ENCODE data around the gene HECA.
"Not testable (repeated sequence)": the region's sequence is repeated elsewhere in the genome, so short reads cannot be mapped to it uniquely, and the experiment has no call there.

The HECA gene, protein sequence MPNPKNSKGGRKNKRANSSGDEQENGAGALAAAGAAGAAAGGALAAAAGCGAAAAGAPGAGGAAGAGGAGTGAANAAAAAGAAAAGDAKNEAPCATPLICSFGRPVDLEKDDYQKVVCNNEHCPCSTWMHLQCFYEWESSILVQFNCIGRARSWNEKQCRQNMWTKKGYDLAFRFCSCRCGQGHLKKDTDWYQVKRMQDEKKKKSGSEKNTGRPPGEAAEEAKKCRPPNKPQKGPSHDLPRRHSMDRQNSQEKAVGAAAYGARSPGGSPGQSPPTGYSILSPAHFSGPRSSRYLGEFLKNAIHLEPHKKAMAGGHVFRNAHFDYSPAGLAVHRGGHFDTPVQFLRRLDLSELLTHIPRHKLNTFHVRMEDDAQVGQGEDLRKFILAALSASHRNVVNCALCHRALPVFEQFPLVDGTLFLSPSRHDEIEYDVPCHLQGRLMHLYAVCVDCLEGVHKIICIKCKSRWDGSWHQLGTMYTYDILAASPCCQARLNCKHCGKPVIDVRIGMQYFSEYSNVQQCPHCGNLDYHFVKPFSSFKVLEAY

DNA sequence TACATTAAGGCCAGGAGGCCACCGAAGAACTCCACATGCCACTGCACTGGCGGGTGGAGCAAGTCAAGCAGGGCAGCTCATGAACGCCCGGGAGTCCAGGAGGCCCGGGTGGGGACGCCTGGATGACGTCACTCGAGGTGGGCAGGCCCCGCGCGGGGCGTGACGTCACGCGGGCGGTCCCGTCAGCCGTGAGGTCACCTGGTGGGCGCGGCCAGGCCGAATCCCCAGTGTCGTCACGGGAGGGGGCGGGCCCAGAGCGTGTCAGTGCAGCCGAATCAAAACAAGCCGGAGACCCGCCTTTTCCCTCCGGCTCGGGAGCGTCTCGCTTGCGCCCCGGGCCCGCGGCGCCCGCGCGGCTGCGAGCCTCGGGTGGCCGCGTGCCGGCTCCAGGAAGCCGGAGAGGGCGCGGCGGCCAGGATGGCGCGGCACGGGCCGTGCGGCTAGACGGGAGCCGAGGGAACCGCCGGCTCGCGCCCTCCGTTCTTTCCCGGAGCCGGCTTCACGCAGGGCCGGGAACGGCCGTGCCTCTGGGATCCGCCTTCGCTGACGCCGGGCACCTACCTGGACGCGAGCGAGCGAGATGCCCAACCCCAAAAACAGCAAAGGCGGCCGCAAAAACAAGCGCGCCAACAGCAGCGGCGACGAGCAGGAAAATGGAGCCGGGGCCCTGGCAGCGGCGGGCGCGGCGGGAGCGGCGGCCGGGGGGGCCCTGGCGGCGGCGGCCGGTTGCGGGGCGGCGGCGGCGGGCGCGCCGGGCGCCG is at the start of gene HECA:
Gene HECA (plus strand): TSS at position 264 of the 761 bp plus-strand sequence. CDS start 317 bp downstream, at position 581.
- peak; percentile 100 for DNase-seq

DNA sequence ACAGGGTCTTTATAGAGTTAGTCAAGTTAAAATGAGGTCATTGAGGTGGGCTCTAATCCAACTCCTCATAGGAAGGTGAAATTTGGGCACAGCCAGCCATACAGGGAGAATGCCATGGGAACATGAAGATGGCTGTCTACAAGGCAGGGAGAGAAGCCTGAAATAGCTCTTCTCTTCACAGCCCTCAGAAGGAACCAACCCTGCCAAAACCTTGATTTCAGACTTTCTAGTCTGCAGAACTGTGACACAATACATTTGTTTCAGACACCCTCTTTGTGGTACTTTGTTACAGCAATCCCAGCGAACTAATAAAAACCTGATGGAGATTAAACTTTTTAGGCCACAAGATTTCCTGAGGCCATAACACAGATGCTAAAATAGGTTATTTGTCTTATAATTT is 43.1 kb upstream of the HECA start:
- no peak for DNase-seq

DNA sequence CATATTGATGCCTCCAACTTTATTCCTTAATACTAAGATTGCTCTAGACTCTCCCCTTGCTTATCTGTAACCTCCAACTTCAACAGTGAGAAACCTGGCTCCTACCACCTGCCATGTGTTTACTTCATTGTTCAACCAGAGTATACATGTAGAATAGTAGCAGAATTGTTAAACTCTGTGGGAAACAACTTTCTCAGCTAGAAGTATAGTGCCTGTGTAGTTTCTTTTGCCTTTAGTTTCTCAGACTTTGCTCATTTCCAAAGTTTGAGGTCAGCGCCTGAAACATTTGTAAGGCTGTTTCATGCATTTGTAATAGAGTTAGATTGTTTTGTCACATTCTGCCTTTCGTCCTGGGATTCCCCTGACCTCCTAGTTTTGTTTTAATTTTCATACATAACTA is 34.9 kb upstream of the HECA start:
- no peak for DNase-seq

DNA sequence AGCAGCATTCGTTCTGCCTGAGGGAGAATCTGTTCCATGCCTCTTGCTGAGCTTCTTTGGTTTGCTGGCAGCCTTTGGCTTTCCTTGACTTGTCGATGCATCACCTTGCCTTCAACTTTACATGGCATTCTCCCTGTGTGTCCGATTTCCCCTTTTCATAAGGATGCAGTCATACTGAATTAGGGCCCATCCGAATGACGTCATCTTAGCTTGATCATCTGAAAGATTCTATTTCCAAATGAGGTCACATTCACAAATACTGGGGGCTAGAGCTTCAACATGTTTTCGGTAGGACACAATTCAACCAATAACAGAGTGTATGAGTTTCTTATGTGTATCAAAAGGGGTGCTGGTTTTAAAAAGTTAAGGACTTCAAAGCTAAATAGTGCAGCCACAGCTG is 27.8 kb upstream of the HECA start:
- no peak for DNase-seq

DNA sequence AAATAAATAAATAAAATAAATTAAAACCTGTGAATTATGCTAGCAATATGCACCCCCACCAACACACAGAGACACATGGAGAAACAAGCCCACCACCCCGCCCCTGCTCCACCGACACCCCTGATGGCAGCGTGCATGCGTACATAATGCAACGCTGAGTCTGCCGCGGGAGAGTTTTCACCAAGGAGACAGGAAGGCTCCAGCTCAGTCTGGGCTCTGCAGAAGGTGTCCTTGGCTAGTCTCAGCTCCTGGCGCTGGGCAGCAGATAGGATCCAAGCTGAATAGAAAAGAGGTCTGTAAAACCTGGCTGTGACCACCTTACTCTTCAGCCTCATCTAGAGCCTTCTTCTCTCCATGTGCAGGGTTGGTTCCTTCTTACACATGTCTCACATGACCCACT is 26.5 kb upstream of the HECA start:
- no peak for DNase-seq

DNA sequence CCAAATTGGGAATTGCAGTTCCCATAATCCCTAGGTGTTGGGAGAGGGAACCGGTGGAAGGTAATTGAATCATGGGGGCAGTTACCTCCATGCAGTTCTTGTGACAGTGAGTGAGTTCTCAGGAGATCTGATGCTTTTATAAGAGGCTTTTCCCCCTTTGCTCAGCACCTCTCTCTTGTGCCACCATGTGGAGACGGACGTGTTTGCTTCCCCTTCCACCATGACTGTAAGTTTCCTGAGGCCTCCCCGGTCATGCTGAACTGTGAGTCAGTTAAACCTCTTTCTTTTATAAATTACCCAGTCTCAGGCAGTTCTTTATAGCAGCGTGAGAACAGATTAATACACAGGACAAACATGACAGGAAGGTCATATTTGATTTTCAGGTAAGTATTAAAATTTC is 25.3 kb upstream of the HECA start:
- DNase-seq: peak; percentile 42 to 46

DNA sequence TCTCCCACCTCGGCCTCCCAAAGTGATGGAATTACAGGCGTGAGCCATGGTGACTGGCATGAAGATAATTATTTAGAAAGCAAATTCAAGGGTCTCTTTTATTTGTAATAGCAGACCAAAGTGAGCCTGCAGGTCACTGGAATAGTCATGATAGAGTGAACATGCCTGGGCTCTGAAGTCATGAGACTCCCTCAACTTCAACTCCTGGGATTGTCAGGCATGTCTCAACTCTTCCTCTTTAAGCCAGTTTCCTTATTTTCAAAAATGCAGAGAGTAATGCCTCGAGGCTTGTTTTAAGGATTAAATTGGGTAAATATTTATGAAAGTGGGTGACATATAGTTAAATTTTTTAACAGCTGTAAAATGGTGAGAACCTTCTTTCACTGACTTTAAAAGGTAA is 22.7 kb upstream of the HECA start:
- no peak for DNase-seq

DNA sequence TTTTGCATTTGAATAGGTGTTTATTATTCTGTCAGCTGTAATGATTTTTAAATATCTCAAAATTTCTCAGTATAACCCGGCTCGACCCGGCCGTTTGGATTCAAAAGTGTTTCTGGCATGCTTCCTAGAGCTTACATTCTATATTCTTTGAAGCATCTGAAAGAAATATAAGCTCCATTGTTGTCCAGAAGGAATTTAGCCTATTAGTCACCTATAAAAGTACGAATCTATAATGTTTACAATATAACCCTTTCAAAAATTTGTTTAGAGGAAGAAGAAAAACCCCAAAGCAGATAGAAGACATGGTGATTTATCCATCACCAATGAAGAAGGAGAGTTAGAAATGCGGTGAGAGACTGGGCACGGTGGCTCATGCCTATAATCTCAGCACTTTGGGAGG is 22.3 kb upstream of the HECA start:
- DNase-seq: no peak

DNA sequence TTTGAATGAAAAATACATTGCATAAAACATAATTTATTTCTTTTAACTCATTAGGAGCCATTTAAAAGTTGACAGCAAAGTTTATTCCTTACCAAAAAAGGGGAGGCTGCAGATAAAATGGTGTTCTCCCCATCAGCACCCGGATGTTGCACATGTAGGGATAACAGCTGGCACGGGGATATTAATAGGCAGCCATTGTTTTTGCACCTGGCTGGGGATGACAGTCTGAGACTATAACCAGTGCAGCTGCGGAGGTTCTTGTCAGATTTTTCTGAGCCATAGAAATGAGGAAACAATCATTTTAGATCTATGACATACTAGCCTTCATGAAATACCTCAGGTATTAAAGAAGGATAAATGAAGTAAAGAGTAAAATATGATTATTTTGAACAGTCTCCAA is 20.1 kb upstream of the HECA start:
- DNase-seq: no peak

DNA sequence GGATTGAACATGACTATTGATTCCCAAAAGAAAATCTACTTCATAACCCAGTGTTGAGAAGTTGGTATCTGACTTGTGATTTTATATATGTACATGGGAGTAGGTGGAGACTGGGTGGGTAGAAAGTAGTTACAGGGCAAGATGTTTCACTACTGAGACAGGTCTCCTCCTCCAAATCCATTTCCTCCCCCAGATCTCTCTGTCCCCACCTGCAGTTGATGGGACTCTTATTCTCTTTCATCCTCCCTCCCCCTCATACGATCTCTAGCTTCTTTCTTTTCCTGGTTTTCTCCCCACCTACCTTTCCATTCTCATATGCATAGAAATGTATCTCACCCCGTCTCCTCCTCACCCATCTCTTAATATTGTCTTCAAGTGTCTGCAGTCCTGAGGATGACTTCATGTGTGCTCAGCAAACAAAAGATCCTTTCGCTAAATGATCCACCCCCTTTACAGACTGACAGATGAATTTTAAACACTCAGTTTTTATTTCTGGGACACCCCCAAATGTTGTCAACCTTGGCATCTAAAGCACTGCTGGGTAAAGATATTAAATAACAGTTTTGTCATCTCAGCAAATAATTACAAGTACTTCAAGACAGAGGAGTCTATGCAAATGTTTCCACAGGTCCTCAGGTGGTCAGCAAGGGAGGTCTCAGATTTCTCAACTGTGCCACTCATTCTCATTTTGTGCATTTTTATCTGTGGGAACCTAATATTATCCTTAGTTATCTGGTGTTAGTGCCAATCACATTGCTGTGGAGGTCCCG is 18.7 kb upstream of the HECA start:
- DNase-seq: no peak

DNA sequence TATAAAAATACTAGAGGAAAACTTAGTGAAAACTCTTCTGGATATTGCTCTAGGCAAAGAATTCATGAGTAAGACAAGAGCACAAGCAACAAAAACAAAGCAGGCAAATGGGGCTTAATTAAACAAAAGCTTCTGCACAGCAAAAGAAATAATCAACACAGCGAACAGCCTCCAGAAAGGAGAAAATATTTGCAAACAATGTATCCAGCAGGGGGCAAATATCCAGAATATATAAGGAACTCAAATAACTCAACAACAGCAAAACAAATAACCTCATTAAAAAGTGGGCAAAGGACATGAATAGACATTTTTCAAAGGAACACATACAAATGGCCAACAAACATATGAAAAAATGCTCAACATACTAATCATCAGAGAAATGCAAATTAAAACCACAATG is 17.1 kb upstream of the HECA start:
- DNase-seq: no peak

DNA sequence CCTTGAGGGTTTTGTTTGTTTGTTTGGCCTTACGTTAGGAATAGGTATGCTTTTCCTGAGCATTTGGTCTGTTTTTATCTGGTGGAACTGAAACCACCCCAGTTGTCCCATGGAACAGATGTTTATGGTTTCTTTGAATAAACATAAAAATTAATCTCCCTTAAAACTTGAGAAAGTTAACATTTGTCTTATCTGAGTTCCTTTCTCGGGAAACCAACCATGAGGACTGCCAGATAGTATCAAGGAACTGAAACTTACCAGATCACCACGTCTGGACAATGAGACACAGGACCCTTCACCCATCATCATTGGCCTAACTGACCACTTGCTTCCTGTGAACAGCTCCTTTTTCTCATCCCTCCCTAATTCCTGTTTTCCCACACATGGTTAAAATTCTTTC is 15.3 kb upstream of the HECA start:
- DNase-seq: no peak

DNA sequence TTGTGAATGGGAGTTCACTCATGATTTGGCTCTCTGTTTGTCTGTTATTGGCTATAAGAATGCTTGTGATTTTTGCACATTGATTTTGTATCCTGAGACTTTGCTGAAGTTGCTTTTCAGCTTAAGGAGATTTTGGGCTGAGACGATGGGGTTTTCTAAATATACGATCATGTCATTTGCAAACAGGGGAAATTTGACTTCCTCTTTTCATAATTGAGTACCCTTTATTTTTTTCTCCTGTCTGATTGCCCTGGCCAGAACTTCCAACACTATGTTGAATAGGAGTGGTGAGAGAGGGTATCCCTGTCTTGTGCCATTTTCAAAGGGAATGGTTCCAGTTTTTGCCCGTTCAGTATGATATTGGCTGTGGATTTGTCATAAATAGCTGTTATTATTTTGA is 12.1 kb upstream of the HECA start:
- DNase-seq: not testable (repeated sequence)

DNA sequence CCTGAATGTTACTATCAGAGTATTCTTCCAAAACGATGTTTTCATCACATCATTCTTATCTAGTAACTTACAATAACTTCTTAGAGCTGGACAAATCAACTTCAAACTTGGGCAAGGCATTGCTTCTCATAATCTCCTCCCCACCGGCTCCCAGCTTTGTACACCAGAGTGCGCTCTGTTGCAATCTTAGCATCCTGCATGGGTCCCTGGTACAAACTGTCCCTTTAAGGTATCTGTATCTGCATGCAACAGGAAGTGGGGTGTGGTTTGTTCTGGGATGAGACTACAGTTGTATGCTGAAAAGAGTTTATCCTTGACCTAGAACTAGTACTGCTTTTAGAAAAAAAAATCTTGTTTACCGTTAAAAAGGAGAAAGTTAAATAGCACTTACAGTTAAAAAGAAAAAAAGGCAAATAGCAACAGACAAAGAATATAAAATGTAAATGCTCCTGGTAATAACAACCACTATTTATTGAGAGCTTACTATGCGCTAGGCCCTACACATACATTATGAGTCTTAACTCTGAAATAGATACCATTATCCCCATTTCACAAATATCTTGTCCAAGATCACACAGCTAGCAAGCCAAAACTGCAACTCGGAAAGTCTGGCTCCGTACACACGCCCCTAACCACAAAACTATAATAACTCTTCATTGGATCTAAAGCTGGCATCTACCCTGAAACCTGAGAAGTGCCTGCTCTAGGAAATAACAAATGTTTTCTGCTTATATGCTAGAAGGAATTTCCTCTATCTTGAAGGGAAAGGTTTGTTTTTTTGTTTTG is 9.8 kb upstream of the HECA start:
- peak; percentile 74 to 80 for DNase-seq

DNA sequence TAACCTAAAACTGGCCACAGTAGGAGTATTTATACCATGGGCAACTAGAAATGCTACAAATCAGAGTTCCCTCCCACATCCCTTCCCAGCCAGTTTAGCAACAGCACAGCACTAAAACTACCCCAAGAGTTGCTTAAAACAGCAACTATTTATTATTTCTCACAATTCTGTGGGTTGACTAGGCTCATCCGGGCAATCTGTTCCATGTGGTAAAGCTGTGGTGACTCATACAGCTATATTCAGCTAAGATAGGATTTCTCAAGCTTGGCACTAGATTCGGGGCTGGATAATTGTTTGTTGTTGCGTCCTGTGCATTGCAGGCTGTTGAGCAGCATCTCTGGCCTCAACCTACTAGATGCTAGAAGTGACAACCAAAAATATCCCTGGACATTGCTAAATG is 8.6 kb upstream of the HECA start:
- DNase-seq: no peak

DNA sequence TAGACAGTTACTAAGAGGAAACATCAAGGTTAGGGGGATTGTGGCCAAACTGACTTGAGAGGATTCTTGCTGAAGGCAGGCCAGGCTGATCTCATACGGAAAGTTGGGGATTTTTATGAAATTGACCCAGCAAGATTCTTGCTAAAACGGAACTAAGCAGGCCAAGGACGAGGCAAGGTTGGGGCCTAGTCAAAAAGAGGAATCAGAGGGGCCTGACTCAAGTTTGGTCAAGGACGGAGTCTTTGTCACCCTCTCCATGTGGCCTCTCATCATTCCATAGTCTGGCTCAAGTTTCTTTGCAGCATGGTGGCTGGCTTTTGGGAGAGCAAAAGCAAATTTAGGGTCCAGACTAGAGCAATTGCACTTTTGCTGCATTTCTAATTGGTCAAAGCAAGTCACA is 7.9 kb upstream of the HECA start:
- no peak for DNase-seq

DNA sequence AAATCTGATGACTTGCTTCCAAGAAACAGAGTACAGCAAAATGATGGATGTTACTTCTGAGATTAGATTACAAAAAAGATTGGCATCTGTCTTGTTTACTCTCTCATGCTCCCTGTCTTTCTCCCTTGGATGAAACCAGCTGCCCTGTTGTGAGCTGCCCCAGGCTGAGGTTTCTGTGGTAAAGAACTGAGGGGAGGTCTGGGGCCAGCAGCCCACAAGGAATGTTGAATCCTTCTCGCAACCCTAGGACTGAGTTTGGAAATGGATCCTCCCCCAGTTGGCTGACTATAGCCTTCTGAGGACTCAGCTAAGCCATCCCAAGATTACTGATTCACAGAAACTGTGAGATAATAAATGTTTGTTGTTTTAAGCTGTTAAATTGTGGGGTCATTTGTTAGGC is 5.6 kb upstream of the HECA start:
- DNase-seq: no peak

DNA sequence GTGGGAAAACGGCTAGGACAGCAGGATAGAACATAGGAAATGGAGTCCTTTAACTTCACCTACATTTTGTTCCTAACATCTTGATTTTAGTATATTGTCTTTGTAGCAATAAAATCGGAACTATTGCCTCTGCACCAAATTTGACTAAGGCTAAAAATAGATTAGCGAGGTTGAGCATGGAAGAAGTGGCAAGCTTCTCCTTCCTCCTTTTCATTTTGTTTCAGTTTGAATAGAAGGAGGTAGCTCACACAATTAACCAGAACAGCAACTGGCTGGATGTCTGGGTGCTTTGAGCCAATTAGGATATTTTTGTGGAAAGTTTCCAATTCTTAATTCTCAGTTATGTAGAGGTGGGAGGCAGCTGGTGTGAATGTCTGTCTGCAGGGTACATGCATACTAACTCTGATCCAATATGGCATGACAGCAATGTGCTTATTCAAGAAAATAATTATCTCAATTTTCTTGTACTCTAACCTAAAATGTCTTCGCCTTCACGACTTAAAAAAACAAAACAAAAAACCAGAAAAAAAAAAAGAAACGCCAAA is 3.1 kb upstream of the HECA start:
- no peak for DNase-seq

DNA sequence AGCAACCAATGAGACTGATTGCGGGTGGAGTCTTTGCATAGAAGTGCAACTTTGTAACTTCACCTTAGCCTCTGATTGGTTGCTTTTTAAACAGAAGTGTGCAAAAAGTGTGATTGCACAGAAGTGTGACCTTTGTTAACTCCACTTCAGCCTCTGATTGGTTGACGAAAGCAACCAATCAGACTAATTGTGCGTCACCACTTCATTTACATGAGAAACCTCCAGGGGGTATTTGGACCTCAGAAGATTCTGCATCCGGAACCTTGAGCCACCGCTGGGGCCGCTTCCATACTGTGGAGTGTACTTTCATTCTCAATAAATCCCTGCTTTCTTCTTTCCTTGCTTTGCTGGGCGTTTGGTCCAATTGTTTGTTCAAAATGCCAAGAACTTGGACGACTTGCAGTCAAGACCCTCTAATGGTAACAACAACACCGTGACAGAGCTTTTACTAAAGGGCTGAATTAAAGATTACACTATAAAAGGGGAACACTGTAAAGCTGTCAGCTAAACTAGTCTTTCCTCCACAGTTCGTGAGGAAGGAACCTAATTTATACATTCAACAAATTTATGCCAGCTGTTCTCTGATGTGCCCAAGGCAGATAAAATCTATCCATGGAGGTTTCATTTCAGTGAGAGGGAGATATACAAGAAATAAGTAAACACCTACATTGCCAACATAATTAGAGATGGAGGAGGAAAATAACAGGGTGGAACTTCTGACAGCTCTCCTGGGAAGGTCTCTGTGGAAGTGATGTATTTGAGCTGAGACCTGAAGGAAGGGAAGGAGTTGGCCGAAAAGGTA is 1.4 kb upstream of the HECA start:
- DNase-seq: no peak

DNA sequence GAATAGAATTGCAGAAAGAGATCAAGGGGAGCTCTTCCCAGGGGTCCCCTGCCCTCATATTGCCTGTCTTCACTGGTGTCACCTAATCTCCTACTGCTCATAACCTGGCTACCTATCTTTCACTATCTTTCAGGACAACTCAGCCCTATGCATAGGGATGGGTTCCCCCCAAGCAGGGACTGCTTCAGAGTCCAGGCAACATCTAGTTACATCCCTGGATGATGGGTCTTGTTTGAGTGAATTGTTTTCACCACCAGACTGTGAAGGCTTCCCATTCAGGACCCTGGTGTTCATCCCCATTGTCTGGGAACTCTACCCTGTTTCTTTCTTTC is 850 bp upstream of the HECA start:
- DNase-seq: no peak

Data from stimulated activated CD4-positive, alpha-beta T cell treated with anti-CD3 and anti-CD28 coated beads, Interleukin-2, amount 100 ng/mL, for 24 hours (primary cell).